Measurements from ENCODE around the gene LRRC52.

LRRC52 gene, protein sequence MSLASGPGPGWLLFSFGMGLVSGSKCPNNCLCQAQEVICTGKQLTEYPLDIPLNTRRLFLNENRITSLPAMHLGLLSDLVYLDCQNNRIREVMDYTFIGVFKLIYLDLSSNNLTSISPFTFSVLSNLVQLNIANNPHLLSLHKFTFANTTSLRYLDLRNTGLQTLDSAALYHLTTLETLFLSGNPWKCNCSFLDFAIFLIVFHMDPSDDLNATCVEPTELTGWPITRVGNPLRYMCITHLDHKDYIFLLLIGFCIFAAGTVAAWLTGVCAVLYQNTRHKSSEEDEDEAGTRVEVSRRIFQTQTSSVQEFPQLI

DNA sequence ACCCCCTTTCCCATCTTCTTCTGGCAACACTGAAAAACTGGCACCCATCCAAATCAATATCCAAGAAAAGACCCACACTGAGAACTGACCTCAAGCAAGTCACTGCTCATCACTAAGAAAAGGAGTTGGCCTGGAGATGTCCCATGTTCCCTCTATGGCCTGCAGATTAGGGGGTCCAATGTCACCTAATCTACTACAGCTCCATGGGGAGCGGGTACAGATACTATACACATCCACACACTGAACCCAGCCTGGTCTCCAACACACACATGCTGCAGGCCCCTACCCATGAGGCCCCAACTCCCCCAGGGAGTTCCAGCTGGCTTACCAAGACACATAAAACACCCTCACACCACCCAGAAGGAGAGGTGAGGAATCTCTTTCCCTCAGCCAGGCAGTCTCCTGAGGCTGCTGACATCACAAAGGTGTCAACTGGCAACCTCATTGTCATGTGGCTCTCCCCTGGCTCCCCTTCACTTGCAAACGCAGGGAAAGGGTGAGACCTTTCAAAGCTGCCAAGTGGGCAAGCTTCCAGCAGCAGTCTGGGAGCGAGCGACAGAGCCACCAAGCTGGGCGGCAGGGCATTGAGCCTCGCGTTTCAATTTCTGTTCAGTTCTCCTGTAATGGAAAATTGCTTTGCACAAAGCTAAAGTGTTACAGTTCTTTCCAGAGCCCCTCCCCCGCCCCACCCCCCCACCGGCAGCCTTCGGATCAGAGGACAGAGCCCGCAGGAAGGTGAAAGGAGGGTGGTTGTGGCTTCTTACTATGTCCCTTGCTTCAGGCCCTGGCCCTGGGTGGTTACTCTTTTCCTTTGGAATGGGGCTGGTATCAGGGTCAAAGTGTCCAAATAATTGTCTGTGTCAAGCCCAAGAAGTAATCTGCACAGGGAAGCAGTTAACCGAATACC lies at the start of gene LRRC52:
Gene LRRC52 (plus strand): TSS at position 469 of the 907 bp plus-strand sequence. CDS start 297 bp downstream, at position 766.
- peak; percentile 94 for DNase-seq

DNA sequence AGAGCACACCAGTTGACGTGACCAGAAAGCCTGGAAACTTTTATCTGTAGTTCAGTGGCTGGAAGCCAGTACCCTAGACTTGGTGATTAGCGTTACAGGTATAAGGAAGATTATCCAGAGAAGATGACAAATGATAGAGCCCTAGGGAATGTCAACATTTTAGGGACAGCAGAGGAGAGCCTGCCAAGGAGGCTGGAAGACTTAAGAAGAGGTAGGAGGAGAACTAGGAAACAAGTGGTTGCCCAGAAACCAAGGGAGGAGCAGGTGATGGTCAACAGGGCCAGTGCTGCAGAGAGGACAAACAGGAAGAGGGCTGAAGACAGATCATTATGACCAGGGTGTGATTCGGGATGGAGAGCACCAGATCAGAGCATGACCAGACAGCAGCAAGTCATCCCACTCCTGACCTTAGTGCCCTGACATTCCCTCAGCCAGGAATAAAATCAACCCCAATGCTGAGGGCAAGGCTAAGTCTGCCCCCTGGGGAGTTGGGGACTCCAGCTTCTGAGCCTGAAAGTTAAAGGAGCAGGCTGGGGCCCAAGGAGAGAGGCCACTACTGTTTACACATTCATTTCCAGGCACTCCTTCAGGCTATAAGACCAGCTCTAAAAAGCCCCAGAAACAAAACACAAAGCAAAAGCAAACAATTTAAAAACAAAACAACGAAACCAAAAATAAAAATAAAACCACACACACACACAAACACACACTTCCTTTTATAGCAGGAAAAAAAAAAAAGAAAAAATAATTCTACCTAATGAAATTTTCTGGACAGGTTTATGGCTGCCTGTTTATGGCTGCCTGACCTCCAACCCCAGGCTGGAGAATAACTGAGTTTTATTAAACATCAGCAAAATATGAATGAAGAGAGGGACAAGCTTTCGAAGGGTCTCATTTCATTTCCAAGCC lies 48.6 kb upstream of the LRRC52 start:
- no peak for DNase-seq

DNA sequence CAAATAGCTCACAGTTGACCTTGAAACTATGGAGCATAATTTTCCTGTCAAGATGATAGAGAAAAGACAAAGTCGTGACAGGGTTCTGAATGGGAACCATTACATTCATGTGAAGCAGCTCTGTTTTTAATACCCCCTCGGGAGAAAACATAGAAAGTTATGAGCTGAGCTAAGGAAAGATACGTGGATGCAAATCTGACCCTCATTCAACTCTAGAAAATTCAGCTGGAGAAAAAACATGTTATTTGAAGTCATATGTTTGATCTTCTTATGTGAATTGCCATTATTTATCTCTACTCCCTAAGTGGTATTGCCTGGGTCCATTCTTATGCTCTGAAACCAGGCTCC lies 48.0 kb upstream of the LRRC52 start:
- DNase-seq = no peak

DNA sequence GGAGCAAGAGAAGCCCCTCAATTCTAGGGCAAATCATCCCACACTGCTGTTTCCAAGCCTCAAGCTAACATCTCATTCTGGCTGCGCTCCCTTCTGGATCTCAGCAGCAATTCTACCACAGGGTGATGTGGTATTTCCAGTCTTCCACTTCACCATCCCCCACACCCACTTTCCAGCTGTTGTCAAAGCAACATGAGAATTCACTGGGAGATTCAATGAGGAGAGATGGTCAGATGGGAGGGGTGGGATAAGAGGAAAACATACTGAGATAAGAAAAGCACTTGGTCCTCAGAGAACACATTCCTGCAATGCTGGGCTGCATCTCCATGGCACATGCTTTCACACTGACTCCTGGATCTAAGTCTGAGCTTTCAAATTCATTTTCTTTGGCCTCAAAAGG lies 47.3 kb upstream of the LRRC52 start:
- no peak for DNase-seq

DNA sequence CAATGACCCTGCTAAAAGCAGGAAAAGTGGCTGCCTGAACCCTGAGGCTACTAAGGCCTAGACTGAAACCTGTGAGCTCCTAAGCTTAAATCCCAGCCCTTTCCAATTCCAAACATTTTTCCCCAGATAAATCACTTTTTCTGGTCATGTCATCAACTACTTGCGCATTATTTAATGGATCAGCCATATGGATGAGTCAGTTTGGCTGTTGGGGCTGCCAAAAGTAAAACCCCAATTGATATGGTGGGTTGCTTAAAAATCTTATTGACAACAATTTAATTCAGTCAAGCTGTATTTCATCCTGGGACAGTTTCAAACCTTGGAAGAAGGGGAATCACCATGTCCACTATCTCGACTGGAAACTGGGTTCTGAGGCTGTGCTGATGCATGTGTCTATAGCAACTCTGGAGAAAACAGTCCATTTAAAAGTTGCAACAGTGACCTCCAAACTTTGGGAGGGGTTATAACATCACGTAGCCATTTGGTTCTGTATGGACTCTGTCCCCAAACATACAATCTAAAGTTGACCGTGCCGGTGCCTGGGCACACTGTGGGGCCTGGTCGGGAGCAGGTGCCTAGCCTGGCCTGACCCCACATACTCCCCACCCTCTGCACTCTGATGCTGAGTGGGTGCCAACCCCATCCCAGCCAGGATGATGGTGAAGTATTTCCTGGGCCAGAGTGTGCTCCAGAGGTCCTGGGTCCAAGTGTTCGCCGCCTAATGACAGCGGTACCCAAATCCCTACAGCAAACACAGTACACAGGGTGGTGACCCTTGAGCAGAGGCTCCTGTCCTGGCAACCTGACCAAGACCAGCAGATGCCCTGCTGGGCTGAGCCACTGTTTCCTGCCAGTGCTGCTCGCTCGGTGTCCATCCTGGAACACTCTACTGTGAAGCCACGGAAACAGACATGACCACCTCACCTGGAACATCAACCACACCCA lies 46.5 kb upstream of the LRRC52 start:
- DNase-seq = no peak

DNA sequence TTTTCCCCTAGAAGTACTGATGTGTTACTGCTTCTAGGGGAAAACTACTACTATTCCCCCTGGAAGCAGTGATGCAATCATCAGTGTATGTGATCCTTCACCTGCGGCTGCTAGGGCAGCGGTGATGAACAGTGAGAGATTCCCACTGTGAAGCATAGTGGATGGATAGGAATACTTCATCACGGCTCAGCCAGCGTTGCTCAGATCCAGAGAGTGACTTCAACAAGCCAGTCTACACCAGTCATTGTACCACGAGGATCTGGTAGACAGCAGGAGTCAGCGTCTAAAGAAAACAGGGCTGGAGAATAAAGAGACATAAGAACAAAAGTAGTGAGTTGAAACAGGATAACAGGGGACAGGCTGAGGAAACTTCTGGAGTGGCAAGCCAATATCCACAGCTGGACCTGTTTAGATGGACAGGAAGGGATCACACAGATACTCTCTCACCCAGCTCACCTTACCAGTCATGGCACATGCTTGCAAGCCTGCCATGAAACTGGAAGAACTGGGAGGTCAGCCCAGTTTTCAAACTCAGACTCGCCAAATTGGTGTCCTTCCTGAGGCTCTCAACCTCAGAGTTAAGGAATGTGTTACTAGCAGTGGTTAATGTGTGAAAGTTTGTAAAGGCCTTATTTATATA lies 42.4 kb upstream of the LRRC52 start:
- no peak for DNase-seq

DNA sequence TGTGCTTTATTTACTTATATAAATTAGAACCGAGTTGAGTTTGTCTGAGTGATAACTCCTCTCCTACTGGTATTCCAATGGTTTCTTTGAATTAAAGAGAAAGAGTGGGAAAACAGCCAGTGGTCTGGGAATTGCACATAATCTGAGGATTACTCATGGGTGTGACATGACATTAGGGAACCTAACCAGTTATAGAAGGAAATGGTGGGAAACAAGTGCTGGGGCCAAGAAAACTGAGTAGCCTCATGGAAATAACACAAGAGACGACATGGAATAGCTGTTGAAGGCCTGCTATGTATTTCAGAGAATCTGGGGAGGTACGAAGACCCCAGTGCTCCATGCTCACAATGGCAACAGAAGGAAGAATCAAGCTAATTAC lies 41.8 kb upstream of the LRRC52 start:
- no peak for DNase-seq

DNA sequence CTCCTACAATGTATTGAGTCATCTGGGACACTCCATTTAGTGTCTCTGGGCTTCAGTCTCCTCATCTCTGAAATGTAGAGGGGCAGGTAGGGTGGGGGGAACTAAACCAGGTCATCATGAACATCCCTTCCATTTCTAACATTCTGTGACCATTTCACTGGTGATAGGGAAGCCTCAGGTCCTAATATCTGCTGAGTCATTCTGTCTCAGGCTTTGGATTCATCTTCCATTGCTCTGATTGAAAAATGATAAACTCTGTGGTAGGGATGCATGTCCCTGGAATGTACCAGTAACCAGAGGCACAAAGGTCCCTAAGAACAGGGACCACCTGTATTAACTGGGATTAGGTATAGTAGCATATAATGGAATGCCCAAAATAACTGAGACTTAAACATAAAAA lies 36.2 kb upstream of the LRRC52 start:
- no peak for DNase-seq

DNA sequence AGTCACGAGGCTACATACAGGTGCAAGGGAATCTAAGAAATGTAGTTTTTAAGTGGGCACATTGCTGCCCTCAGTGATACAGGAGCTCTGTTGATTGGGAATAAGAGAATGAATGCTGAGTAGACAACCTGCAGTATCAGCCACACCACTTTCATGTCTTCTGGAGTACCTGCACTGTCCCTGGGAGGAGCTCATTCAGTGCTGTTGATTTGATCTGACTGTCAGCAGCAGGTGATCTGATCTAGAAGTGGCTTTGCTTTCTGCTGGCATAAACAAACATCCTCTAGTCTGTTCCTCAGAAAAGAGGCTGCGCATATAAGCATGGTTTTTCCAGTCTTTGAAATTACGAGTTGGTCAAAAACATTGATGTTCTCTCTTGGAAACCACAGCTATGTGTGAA lies 35.5 kb upstream of the LRRC52 start:
- peak; percentile 60 for DNase-seq

DNA sequence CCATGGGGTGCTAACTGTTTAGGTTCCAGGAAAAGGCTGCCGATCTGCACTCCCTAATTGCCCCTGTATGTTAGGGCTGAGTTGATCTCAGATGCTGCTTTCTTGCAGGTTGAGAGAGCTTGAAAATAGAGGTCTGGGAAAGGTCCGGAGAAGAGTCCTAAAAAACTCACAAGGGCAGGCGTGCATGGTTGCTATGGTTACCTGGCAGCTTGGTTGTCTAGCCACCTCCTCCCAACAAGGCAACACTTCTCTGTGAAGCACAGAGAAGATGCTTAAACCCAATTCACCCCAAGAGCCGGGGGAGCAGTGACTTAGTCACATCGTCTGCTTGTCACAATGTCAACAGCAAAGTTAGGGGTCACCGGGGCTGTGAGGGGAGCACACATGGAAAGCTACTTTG lies 31.0 kb upstream of the LRRC52 start:
- no peak for DNase-seq

DNA sequence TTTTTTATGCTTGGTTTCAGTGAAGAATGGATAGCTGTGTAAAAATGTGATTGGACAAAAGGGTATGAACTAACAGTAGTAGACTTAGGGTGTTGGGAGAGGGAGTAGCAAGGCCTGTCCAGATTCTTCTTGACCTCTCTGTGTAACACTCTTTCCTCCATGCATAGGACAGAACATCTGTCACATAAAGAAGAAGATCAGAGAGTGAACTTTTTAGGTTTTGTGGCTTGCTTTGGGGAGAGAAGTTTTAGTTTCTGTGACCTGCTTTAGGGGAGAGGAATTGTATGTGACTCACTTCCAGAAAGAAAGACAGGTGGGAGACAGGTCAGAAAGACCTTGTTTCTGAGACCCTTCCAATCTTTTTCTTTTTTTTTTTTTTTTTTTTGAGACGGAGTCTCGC lies 27.3 kb upstream of the LRRC52 start:
- DNase-seq = no peak

DNA sequence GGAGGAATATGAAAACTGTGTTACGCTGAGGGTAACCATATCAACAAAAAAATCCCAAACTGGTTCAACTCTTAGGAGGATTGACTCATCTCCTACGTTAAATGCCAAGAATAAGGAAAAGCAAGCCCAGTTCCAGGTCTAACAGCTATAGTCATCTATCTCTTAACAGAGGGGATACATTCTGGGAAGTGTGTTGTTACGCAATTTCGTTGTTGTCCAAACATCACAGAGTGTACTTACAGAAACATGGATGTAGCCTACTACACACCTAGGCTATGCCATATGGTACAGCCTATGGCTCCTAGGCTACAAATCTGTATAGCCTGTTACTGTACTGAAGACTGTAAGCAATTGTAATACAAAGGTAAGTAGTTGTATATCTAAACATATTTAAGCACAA lies 23.2 kb upstream of the LRRC52 start:
- no peak for DNase-seq

DNA sequence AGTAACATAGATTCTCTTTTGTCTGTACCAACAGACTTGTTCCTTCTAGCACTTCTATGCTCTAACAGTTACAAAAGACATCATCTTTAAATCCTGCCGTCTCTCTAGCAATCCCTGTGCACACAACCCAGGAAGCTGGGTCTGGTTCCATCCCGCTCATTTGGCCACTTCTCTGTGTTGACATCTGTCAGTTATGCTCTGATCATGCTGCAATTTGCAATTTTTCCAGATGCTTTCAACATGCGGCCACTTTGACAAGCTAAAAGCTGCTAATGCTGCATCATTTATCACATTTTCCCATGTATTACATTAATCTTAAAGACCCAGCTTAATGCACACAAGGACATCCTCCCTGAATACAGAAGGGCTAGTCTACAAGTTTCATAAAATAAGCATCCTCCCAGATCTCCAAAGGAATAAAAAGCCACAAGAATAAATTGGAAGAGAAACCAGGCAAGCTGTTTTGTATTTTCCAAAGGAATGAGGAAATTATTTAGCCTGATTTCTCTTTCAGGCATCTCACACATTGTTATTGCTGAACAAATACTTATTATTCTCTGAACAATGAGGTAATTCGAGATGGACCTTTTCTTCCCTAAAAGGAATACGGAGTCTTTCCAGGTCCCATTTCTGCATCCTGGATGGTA lies 19.0 kb upstream of the LRRC52 start:
- DNase-seq = no peak

DNA sequence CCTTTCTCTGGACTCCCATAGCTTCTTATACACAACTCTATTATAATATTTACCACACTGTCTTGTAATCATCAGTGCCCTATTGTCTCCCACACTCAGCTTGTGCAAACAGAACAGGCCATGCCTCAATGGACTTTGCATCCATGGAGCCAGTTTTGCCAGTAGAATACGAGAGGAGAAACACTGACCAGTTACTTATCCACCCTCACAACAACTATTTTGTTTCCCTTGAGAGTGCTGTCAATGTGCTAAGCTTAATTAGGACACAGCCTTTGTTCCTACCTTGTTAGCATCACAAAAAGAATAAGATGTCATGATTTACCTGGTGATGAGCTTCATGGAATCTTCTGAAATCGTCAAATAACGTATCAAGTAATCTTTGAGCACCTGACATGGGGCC lies 18.1 kb upstream of the LRRC52 start:
- DNase-seq = no peak

DNA sequence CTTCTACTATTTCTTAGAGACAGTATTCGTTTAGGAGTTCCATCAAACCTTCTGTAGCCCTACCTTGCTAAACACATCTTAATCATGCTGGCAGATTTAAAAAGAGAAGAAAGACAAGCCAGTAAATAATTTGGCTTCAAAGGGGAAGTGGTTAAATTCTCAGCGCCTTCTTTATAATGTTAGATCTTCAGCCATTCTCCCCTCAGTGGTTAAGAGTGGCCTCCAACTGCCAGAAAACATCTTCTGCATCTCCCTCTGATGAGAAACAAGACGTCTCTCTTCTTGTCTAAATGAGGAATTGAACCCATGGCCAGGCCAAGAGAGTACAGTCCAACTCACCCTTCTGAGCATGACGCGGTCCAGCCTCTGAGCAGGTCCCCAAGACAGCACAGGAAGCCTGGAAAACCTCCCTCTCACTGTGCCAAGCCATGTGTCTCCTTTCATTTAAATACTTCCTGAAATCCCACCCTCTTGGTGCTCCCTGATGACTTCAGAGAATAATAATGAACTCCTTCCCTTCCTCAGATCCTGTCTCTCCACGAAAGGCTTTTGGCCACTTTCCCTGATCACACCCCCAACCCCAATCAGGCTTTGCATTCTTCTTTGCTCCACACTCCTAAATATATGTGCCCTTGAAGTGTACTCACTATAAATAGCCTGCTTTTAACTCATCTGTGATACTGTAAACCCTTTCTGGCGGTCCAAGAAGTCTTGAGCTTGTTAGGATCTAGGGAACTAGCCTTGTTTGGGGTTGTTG lies 16.4 kb upstream of the LRRC52 start:
- no peak for DNase-seq

DNA sequence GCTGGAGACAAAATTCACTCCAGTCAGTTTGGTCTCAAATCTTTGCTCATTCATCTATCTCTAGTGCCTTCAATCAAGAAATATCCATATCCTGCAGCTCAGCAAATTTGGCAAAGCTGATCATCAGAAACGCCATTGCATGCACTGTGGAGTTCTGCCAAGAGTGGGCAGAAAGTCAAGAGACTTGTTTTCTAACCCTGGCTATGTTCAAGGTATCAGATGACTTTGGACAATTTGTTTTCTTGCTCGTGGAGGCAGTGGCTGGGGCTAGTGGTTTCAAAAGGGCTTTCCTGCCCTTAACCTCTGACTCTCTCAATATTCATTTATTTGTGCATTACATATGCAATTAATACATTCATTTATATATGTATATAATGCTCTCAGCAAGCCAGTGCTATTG lies 12.8 kb upstream of the LRRC52 start:
- no peak for DNase-seq

DNA sequence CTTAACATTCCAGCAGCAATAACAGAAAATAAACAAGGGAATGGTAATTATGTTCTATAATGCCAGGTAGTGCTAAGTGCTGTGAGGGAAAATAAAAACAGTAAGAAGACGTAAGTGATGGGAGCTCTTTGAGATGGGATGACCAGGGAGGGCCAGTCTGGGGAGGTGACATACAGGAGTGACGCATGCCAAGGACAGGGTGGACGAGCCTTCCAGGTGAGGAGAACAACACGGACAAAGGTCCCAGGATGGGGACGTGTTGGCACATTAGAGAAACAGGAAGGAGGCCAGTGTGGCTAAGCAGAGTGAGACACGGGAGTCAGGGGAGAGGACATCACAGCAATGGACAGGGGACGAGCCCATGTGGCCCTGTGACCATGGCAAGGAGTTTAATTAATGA lies 11.7 kb upstream of the LRRC52 start:
- DNase-seq = no peak

DNA sequence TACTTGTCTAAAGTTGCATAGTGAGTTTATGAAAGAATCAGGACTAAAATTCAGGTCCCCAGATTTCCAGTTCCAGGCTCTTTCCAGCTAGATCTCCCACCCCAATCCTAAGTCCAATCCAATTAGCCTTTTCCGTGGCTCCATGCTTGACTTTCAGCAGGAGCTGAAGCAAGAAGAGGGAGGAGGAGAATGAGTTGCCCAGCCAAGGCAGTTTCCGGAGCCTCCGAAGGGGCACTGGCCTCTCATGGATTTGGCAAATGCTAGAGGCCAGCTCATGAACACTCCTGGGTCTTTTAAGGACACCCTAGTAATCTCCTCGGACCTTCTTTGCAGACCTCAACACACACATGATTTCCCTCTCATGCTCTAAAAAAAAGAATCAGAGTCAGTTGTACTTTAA lies 10.5 kb upstream of the LRRC52 start:
- DNase-seq = no peak

DNA sequence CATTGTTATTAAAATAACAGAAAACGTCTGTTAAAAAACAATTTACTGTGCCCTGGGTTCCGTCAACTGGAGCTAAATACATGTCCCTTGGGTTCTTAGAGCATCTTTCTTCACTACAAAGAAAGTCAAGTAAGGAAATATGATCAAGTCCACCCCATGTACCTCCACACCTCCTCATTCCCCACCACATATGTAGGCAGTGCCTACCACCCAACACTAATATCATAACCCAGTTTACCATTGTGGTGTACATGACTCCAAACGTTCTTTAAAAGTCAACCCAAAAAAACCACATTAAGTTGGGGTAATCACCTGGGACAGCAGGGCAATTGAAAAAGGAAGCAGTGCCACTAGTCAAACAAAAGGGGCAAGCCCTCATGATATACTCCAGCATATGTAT lies 7.8 kb upstream of the LRRC52 start:
- no peak for DNase-seq

DNA sequence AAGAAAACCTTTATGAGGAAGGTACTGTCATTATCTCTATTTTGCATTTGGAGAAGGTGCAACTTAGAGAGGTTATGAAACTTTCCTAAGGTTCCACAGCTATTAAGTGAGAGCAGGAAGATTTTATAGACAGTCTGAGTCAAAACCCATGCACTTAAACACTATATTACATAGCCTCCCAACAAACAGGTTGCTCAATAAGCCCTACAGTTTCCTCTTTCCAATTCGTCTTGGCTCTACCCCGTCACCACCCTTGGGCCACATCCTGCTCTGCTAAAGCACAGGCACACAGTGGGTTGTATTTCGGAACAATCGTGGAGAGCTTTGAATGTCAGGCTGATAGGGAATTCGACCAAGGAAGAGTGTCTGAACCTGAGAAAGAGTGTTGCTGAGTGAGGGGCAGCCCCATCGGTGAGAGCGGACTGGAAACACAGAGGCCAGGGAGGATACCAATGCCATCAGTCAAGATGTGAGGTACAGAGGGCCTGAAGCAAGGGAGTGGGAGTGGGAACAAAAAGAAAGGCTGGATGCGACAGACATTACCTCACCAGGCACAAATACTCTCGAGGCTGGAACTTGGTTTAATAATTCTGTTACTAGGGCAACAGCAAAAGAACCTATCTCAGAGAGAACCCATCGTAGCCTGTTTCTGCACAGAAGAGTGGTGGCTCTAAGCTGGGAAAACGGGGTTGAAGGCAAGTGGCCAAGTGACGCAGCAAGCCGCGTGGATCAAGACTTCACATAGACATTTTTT lies 6.3 kb upstream of the LRRC52 start:
- DNase-seq = no peak

All from NCI-H345 (cell line).